ENCODE results near the gene ADCYAP1R1.

Gene ADCYAP1R1

GRCh38 chr7:31109751-31110150, 57.6 kb downstream of the ADCYAP1R1 start:
- H3K4me1 Mint-ChIP-seq (ENCODE audit: low read depth), result no peaks in the 10 kb centered on the region
- no peak overlapping the region for H3K4me3 Mint-ChIP-seq
- no peaks in the 10 kb centered on the region for H3K9me3 Mint-ChIP-seq

GRCh38 chr7:31110331-31111108, 58.4 kb downstream of the ADCYAP1R1 start:
- Mint-ChIP-seq H3K36me3 (ENCODE audit: low read depth) (no peaks in the 10 kb centered on the region), H3K4me3 (no peak overlapping the region), H3K27me3 (peaks cover 8% of the 10 kb centered on the region), H3K27ac (no peak overlapping the region), H3K9me3 (no peaks in the 10 kb centered on the region), H3K4me1 (ENCODE audit: low read depth) (no peaks in the 10 kb centered on the region)

More at GRCh38 chr7:31109751-31110150, 57.6 kb downstream of the ADCYAP1R1 start:
- no peaks in the 10 kb centered on the region for H3K36me3 Mint-ChIP-seq (ENCODE audit: low read depth)
- H3K27ac Mint-ChIP-seq, result no peak overlapping the region
- peaks cover 8% of the 10 kb centered on the region for H3K27me3 Mint-ChIP-seq

- no peak overlapping the region for H3K4me3 Mint-ChIP-seq
- H3K27ac Mint-ChIP-seq, result no peak overlapping the region
- no peaks in the 10 kb centered on the region for H3K9me3 Mint-ChIP-seq
- no peaks in the 10 kb centered on the region for H3K36me3 Mint-ChIP-seq (ENCODE audit: low read depth)
- H3K27me3 Mint-ChIP-seq, result peaks cover 8% of the 10 kb centered on the region
- no peaks in the 10 kb centered on the region for H3K4me1 Mint-ChIP-seq (ENCODE audit: low read depth)
Observed at GRCh38 chr7:31111109-31111451, 59.0 kb downstream of the ADCYAP1R1 start.

- no peaks in the 10 kb centered on the region for H3K9me3 Mint-ChIP-seq
- H3K4me1 Mint-ChIP-seq (ENCODE audit: low read depth), result no peaks in the 10 kb centered on the region
- H3K27me3 Mint-ChIP-seq, result peaks cover 8% of the 10 kb centered on the region
- no peak overlapping the region for H3K27ac Mint-ChIP-seq
- no peaks in the 10 kb centered on the region for H3K36me3 Mint-ChIP-seq (ENCODE audit: low read depth)
- H3K4me3 Mint-ChIP-seq, result no peak overlapping the region
Observed at GRCh38 chr7:31113660-31114059, 61.6 kb downstream of the ADCYAP1R1 start.

GRCh38 chr7:31114593-31115343, 62.7 kb downstream of the ADCYAP1R1 start:
- H3K9me3 Mint-ChIP-seq, result no peaks in the 10 kb centered on the region
- no peak overlapping the region for H3K27ac Mint-ChIP-seq
- H3K36me3 Mint-ChIP-seq (ENCODE audit: low read depth), result no peaks in the 10 kb centered on the region
- no peak overlapping the region for H3K4me3 Mint-ChIP-seq
- H3K4me1 Mint-ChIP-seq (ENCODE audit: low read depth), result no peaks in the 10 kb centered on the region
- H3K27me3 Mint-ChIP-seq, result peaks cover 8% of the 10 kb centered on the region

GRCh38 chr7:31116615-31117014, 64.5 kb downstream of the ADCYAP1R1 start:
- Mint-ChIP-seq H3K4me1 (ENCODE audit: low read depth) (no peaks in the 10 kb centered on the region), H3K9me3 (no peaks in the 10 kb centered on the region), H3K36me3 (ENCODE audit: low read depth) (no peaks in the 10 kb centered on the region), H3K27ac (no peak overlapping the region), H3K27me3 (peaks cover 8% of the 10 kb centered on the region), H3K4me3 (no peak overlapping the region)

- no peaks in the 10 kb centered on the region for H3K9me3 Mint-ChIP-seq
- no peak overlapping the region for H3K4me3 Mint-ChIP-seq
- no peaks in the 10 kb centered on the region for H3K4me1 Mint-ChIP-seq (ENCODE audit: low read depth)
- H3K27ac Mint-ChIP-seq, result no peak overlapping the region
- no peaks in the 10 kb centered on the region for H3K36me3 Mint-ChIP-seq (ENCODE audit: low read depth)
- peaks cover 11% of the 10 kb centered on the region for H3K27me3 Mint-ChIP-seq
Observed at GRCh38 chr7:31119249-31119648, 67.1 kb downstream of the ADCYAP1R1 start.

- no peaks in the 10 kb centered on the region for H3K36me3 Mint-ChIP-seq (ENCODE audit: low read depth)
- no peaks in the 10 kb centered on the region for H3K4me1 Mint-ChIP-seq (ENCODE audit: low read depth)
- no peaks in the 10 kb centered on the region for H3K9me3 Mint-ChIP-seq
- peaks cover 18% of the 10 kb centered on the region for H3K27me3 Mint-ChIP-seq
- no peak overlapping the region for H3K4me3 Mint-ChIP-seq
- H3K27ac Mint-ChIP-seq, result no peak overlapping the region
Observed at GRCh38 chr7:31120800-31121513, 68.8 kb downstream of the ADCYAP1R1 start.

GRCh38 chr7:31121601-31122000, 69.5 kb downstream of the ADCYAP1R1 start:
- no peak overlapping the region for H3K4me3 Mint-ChIP-seq
- peaks cover 18% of the 10 kb centered on the region for H3K27me3 Mint-ChIP-seq
- H3K4me1 Mint-ChIP-seq (ENCODE audit: low read depth), result no peaks in the 10 kb centered on the region
- no peak overlapping the region for H3K27ac Mint-ChIP-seq
- H3K36me3 Mint-ChIP-seq (ENCODE audit: low read depth), result no peaks in the 10 kb centered on the region
- no peaks in the 10 kb centered on the region for H3K9me3 Mint-ChIP-seq

- Mint-ChIP-seq H3K27ac (no peak overlapping the region), H3K4me3 (no peak overlapping the region), H3K9me3 (no peaks in the 10 kb centered on the region), H3K27me3 (peaks cover 18% of the 10 kb centered on the region), H3K4me1 (ENCODE audit: low read depth) (no peaks in the 10 kb centered on the region), H3K36me3 (ENCODE audit: low read depth) (no peaks in the 10 kb centered on the region)
Observed at GRCh38 chr7:31122649-31123058, 70.5 kb downstream of the ADCYAP1R1 start.

GRCh38 chr7:31123321-31123720, 71.2 kb downstream of the ADCYAP1R1 start:
- no peaks in the 10 kb centered on the region for H3K36me3 Mint-ChIP-seq (ENCODE audit: low read depth)
- H3K4me1 Mint-ChIP-seq (ENCODE audit: low read depth), result no peaks in the 10 kb centered on the region
- H3K27ac Mint-ChIP-seq, result no peak overlapping the region
- H3K4me3 Mint-ChIP-seq, result no peak overlapping the region
- H3K27me3 Mint-ChIP-seq, result peaks cover 18% of the 10 kb centered on the region
- H3K9me3 Mint-ChIP-seq, result no peaks in the 10 kb centered on the region

- no peaks in the 10 kb centered on the region for H3K9me3 Mint-ChIP-seq
- H3K27me3 Mint-ChIP-seq, result peaks cover 18% of the 10 kb centered on the region
- no peaks in the 10 kb centered on the region for H3K36me3 Mint-ChIP-seq (ENCODE audit: low read depth)
- H3K27ac Mint-ChIP-seq, result no peak overlapping the region
- H3K4me1 Mint-ChIP-seq (ENCODE audit: low read depth), result no peaks in the 10 kb centered on the region
- no peak overlapping the region for H3K4me3 Mint-ChIP-seq
Observed at GRCh38 chr7:31123726-31124125, 71.6 kb downstream of the ADCYAP1R1 start.

GRCh38 chr7:31125171-31125570, 73.1 kb downstream of the ADCYAP1R1 start:
- H3K4me1 Mint-ChIP-seq (ENCODE audit: low read depth), result no peaks in the 10 kb centered on the region
- peaks cover 18% of the 10 kb centered on the region for H3K27me3 Mint-ChIP-seq
- H3K27ac Mint-ChIP-seq, result no peak overlapping the region
- no peaks in the 10 kb centered on the region for H3K9me3 Mint-ChIP-seq
- no peak overlapping the region for H3K4me3 Mint-ChIP-seq
- H3K36me3 Mint-ChIP-seq (ENCODE audit: low read depth), result no peaks in the 10 kb centered on the region

- Mint-ChIP-seq H3K27me3 (peaks cover 18% of the 10 kb centered on the region), H3K4me3 (no peak overlapping the region), H3K4me1 (ENCODE audit: low read depth) (no peaks in the 10 kb centered on the region), H3K27ac (no peak overlapping the region), H3K36me3 (ENCODE audit: low read depth) (no peaks in the 10 kb centered on the region), H3K9me3 (no peaks in the 10 kb centered on the region)
Observed at GRCh38 chr7:31126976-31127375, 74.9 kb downstream of the ADCYAP1R1 start.

GRCh38 chr7:31129067-31129466, 77.0 kb downstream of the ADCYAP1R1 start:
- Mint-ChIP-seq H3K9me3 (no peaks in the 10 kb centered on the region), H3K27me3 (peaks cover 6% of the 10 kb centered on the region), H3K27ac (no peak overlapping the region), H3K4me3 (no peak overlapping the region), H3K4me1 (ENCODE audit: low read depth) (no peaks in the 10 kb centered on the region), H3K36me3 (ENCODE audit: low read depth) (no peaks in the 10 kb centered on the region)

Data from stimulated activated naive CD8-positive, alpha-beta T cell treated with anti-CD3 and anti-CD28 coated beads, Interleukin-15, Interleukin-2, amounts not matched to agents 100 ng/mL and 50 ng/mL, for 24 hours (primary cell).